Smooth muscle cell (in vitro differentiated cells): ENCODE data around the gene ACAA1. TPM values are rescaled to one million over a fixed set of nuclear protein-coding genes. Genes with fewer than 3 reads are reported as not detected.
"Not testable (repeated sequence)": the region's sequence is repeated elsewhere in the genome, so short reads cannot be mapped to it uniquely, and the experiment has no call there.

Experiments used
- DNase-seq: peaks from one replicate; lab custom pipeline; 2025; ENCODE audit not compliant: unreplicated experiment; lab: John Stamatoyannopoulos, UW
- H2AFZ ChIP-seq: fragments of 200-600 bp; sonication (generic); 2 replicates; pipeline ENCODE4 v1.6.0; 2016; ENCODE audit warnings: antibody characterized with exemption, low read depth, mild to moderate bottlenecking
- H3F3A ChIP-seq: fragments of 200-600 bp; sonication (generic); 2 replicates; pipeline ENCODE4 v1.6.0; 2017; ENCODE audit warnings: antibody characterized with exemption, low read depth
- H3K27ac ChIP-seq: fragments of 200-600 bp; sonication (generic); 2 replicates; pipeline ENCODE4 v1.5.1; 2016; ENCODE audit warnings: low read depth, mild to moderate bottlenecking
- H3K27me3 ChIP-seq: fragments of 200-600 bp; sonication (generic); 2 replicates; pipeline ENCODE4 v1.6.1; 2016; ENCODE audit warnings: low read depth, mild to moderate bottlenecking
- H3K36me3 ChIP-seq: fragments of 200-600 bp; sonication (generic); 2 replicates; pipeline ENCODE4 v1.5.1; 2016; ENCODE audit warnings: low read depth
- H3K4me1 ChIP-seq: fragments of 200-600 bp; sonication (generic); 2 replicates; pipeline ENCODE4 v1.5.1; 2016; ENCODE audit warnings: low read depth
- H3K4me2 ChIP-seq: fragments of 200-600 bp; sonication (generic); 2 replicates; pipeline ENCODE4 v1.6.0; 2016; ENCODE audit warnings: mild to moderate bottlenecking
- H3K4me3 ChIP-seq: fragments of 200-600 bp; sonication (generic); 2 replicates; pipeline ENCODE4 v1.5.1; 2016; ENCODE audit warnings: mild to moderate bottlenecking
- H3K79me2 ChIP-seq: fragments of 200-600 bp; sonication (generic); 2 replicates; pipeline ENCODE4 v1.6.0; 2016; ENCODE audit warnings: low read depth, mild to moderate bottlenecking
- H3K9ac ChIP-seq: fragments of 200-600 bp; sonication (generic); 2 replicates; pipeline ENCODE4 v1.6.0; 2016; ENCODE audit warnings: low read depth
- H3K9me3 ChIP-seq: fragments of 200-600 bp; sonication (generic); replicated peaks from 2 replicates; pipeline ENCODE4 v1.5.1; 2016; ENCODE audit warnings: low read depth
- H4K20me1 ChIP-seq: fragments of 200-600 bp; sonication (generic); 2 replicates; pipeline ENCODE4 v1.6.0; 2016; ENCODE audit warnings: low read depth
- CTCF ChIP-seq: fragments of 200-600 bp; sonication (generic); IDR thresholded peaks from 2 replicates; pipeline ENCODE4 v1.5.1; 2017; ENCODE audit warnings: borderline replicate concordance, mild to moderate bottlenecking, antibody characterized with exemption; ENCODE audit not compliant: insufficient read depth, poor library complexity, severe bottlenecking
- WGBS: methylation state at CpG from one replicate; pipeline ENCODE4 v1.1.7; 2016; ENCODE audit warnings: low lambda C conversion rate; 5-methylcytosine and 5-hydroxymethylcytosine counted together
- polyA plus RNA-seq: library from polyadenylated mRNA; unstranded; fragments of >200 nt; fragmentation: Nextera tagmentation; extraction: Ambion mirVana; gene quantifications from 2 replicates; pipeline ENCODE4 v1.2.1, GENCODE V29; 2016
- total RNA-seq: library from RNA; depleted of rRNA; stranded (reverse); fragments of >200 nt; gene quantifications from 2 replicates; pipeline ENCODE4 v1.2.3, GENCODE V29; 2014

The ACAA1 gene
- total and polyA plus RNA-seq, 2 experiments from 2014 or later: 22.7 to 41.8 TPM

- H3K79me2 ChIP-seq: no peaks in the 10 kb centered on the region
- WGBS: 94% methylated on average over 11 of the region's 11 CpGs
- no peak overlapping the region for H3K4me3 ChIP-seq
- H2AFZ ChIP-seq: no peak overlapping the region
- no peak for TF ChIP-seq CTCF
- H3K27ac ChIP-seq: no peak overlapping the region
- no peaks in the 10 kb centered on the region for H3K4me1 ChIP-seq
- H3K27me3 ChIP-seq: peaks cover 10% of the 10 kb centered on the region
- no peak overlapping the region for H3K4me2 ChIP-seq
- no peaks in the 10 kb centered on the region for H3K9me3 ChIP-seq
- DNase-seq: no peak
- no peak overlapping the region for H3K9ac ChIP-seq
- H4K20me1 ChIP-seq: no peaks in the 10 kb centered on the region
- no peaks in the 10 kb centered on the region for H3F3A ChIP-seq
- H3K36me3 ChIP-seq: no peaks in the 10 kb centered on the region
Measured at GRCh38 chr3:38088126-38089078, 48.5 kb downstream of the ACAA1 start.

- H3K36me3 ChIP-seq, H3K4me2 ChIP-seq, H3K4me1 ChIP-seq, DNase-seq, H4K20me1 ChIP-seq, H3K9ac ChIP-seq, H3K4me3 ChIP-seq, H3F3A ChIP-seq, H3K9me3 ChIP-seq, H3K27me3 ChIP-seq, H2AFZ ChIP-seq, H3K27ac ChIP-seq, H3K79me2 ChIP-seq: not testable (repeated sequence)
Measured at GRCh38 chr3:38087278-38087677, 49.6 kb downstream of the ACAA1 start.

GRCh38 chr3:38086496-38086895 is 50.4 kb downstream of the ACAA1 start:
- no peaks in the 10 kb centered on the region for H3K4me1 ChIP-seq
- no peaks in the 10 kb centered on the region for H3K36me3 ChIP-seq
- H3K27me3 ChIP-seq: peaks cover 2% of the 10 kb centered on the region
- no peaks in the 10 kb centered on the region for H3F3A ChIP-seq
- WGBS: 99% methylated on average over 3 of the region's 3 CpGs
- no peak overlapping the region for H3K4me2 ChIP-seq
- TF ChIP-seq CTCF: no peak
- H3K27ac ChIP-seq: no peak overlapping the region
- DNase-seq: no peak
- H4K20me1 ChIP-seq: no peaks in the 10 kb centered on the region
- H2AFZ ChIP-seq: no peak overlapping the region
- no peaks in the 10 kb centered on the region for H3K79me2 ChIP-seq
- H3K9ac ChIP-seq: no peak overlapping the region
- no peak overlapping the region for H3K4me3 ChIP-seq
- H3K9me3 ChIP-seq: no peaks in the 10 kb centered on the region

GRCh38 chr3:38085943-38086324 is 51.0 kb downstream of the ACAA1 start:
- no peak overlapping the region for H3K4me3 ChIP-seq
- no peak overlapping the region for H3K27ac ChIP-seq
- no peaks in the 10 kb centered on the region for H3K79me2 ChIP-seq
- DNase-seq: no peak
- no peaks in the 10 kb centered on the region for H3K9me3 ChIP-seq
- H3K4me1 ChIP-seq: no peaks in the 10 kb centered on the region
- WGBS: 100% methylated on average over 1 of the region's 1 CpG
- H3K27me3 ChIP-seq: no peaks in the 10 kb centered on the region
- no peaks in the 10 kb centered on the region for H3F3A ChIP-seq
- TF ChIP-seq CTCF: no peak
- H3K9ac ChIP-seq: no peak overlapping the region
- H2AFZ ChIP-seq: no peak overlapping the region
- no peaks in the 10 kb centered on the region for H3K36me3 ChIP-seq
- no peaks in the 10 kb centered on the region for H4K20me1 ChIP-seq
- no peak overlapping the region for H3K4me2 ChIP-seq
